HepG2 (cell line): ENCODE data around the gene PSD. TPM values are rescaled to one million over a fixed set of nuclear protein-coding genes. Genes with fewer than 3 reads are reported as not detected.

ENCODE experiments used
- ATF7 ChIP-seq, 2 experiments: fragments of 450-650 bp in 1 of 2; sonication (generic) in 1 of 2; formaldehyde crosslinking in 1 of 2; IDR thresholded peaks; 2 replicates each; pipeline versions ENCODE4 v1.4.0 to v1.6.1; 2016 to 2020; ENCODE audit warnings: antibody characterized with exemption in 1 of 2, mild to moderate bottlenecking in 1 of 2, missing genetic modification reagents in 1 of 2
- BHLHE40 ChIP-seq: IDR thresholded peaks from 2 replicates; pipeline ENCODE4 v1.6.1; 2011; ENCODE audit warnings: low read length, improper control_type of control experiment
- FOXP1 ChIP-seq, 2 experiments: fragments of 450-650 bp in 1 of 2; IDR thresholded peaks; 2 replicates each; pipeline ENCODE4 v1.6.1; 2017 to 2018; ENCODE audit warnings: antibody characterized with exemption in 1 of 2
- HES4 ChIP-seq: sonication (generic); formaldehyde crosslinking; IDR thresholded peaks from 2 replicates; pipeline ENCODE4 v1.9.0; 2021; ENCODE audit warnings: mild to moderate bottlenecking, missing genetic modification reagents, borderline replicate concordance
- JUN ChIP-seq: sonication (generic); formaldehyde crosslinking; IDR thresholded peaks from 2 replicates; pipeline ENCODE4 v1.4.0; 2020; ENCODE audit warnings: mild to moderate bottlenecking, missing genetic modification reagents
- KAT8 ChIP-seq: IDR thresholded peaks from 2 replicates; pipeline ENCODE4 v1.6.1; 2016; ENCODE audit warnings: missing genetic modification reagents, missing compliant biosample characterization
- KDM3A ChIP-seq: IDR thresholded peaks from 2 replicates; pipeline ENCODE4 v1.6.1; 2018; ENCODE audit warnings: low read depth, missing compliant biosample characterization
- KDM5A ChIP-seq: fragments of 200-600 bp; sonication (generic); IDR thresholded peaks from 2 replicates; pipeline ENCODE4 v1.7.0; 2018; ENCODE audit warnings: antibody characterized with exemption, mild to moderate bottlenecking, low read length, borderline replicate concordance
- MLLT10 ChIP-seq: sonication (generic); formaldehyde crosslinking; IDR thresholded peaks from 2 replicates; pipeline ENCODE4 v1.4.0; 2020; ENCODE audit warnings: missing genetic modification reagents
- MTA1 ChIP-seq: sonication (generic); formaldehyde crosslinking; IDR thresholded peaks from 2 replicates; pipeline ENCODE4 v1.4.0; 2020; ENCODE audit warnings: missing genetic modification reagents, mild to moderate bottlenecking, borderline replicate concordance
- NR2F2 ChIP-seq: IDR thresholded peaks from 2 replicates; pipeline ENCODE4 v1.6.1; 2012; ENCODE audit warnings: low read depth, inconsistent platforms, borderline replicate concordance
- PAWR ChIP-seq: sonication (generic); formaldehyde crosslinking; IDR thresholded peaks from 2 replicates; pipeline ENCODE4 v1.4.0; 2020; ENCODE audit warnings: missing genetic modification reagents, mild to moderate bottlenecking, borderline replicate concordance
- RFX1 ChIP-seq: fragments of 450-650 bp; IDR thresholded peaks from 2 replicates; pipeline ENCODE4 v1.6.1; 2017
- RFX3 ChIP-seq: IDR thresholded peaks from 2 replicates; pipeline ENCODE4 v1.6.1; 2016; ENCODE audit warnings: missing biosample characterization, missing genetic modification reagents
- RFX5 ChIP-seq: IDR thresholded peaks from 2 replicates; pipeline ENCODE4 v1.6.1; 2011; ENCODE audit warnings: low read depth, low read length, improper control_type of control experiment
- SMARCE1 ChIP-seq: fragments of 450-650 bp; IDR thresholded peaks from 2 replicates; pipeline ENCODE4 v1.6.1; 2017; ENCODE audit warnings: borderline replicate concordance
- TCF7L2 ChIP-seq: IDR thresholded peaks from 2 replicates; pipeline ENCODE4 v1.6.1; 2011; ENCODE audit warnings: mild to moderate bottlenecking, low read depth, low read length, moderate library complexity
- ZBTB3 ChIP-seq: sonication (generic); formaldehyde crosslinking; IDR thresholded peaks from 2 replicates; pipeline ENCODE4 v1.4.0; 2020; ENCODE audit warnings: low read depth, mild to moderate bottlenecking, moderate library complexity, missing genetic modification reagents, borderline replicate concordance
- ZNF326 ChIP-seq: sonication (generic); formaldehyde crosslinking; IDR thresholded peaks from 2 replicates; pipeline ENCODE4 v1.4.0; 2020; ENCODE audit warnings: missing genetic modification reagents, borderline replicate concordance
- ZNF343 ChIP-seq: sonication (generic); formaldehyde crosslinking; IDR thresholded peaks from 2 replicates; pipeline ENCODE4 v1.4.0; 2020; ENCODE audit warnings: mild to moderate bottlenecking, missing genetic modification reagents
- ZNF775 ChIP-seq: sonication (generic); formaldehyde crosslinking; IDR thresholded peaks from 2 replicates; pipeline ENCODE4 v1.4.0; 2020; ENCODE audit warnings: missing genetic modification reagents, mild to moderate bottlenecking, moderate library complexity, borderline replicate concordance
- polyA plus RNA-seq, 8 experiments: library from polyadenylated mRNA; depleted of rRNA in 3 of 8; stranded (reverse) in 7 of 8; unstranded in 1 of 8; fragments of >200 nt; fragmentation: Illumina TruSeq in 4 of 8; extraction: Trizol in 4 of 8; gene quantifications; 2 replicates each; pipeline versions ENCODE4 v1.2.1 to v1.2.3, GENCODE V29; 2011 to 2016; ENCODE audit warnings: low read depth in 4 of 8, missing spikeins in 1 of 8, mixed read lengths in 1 of 8; ENCODE audit not compliant: insufficient read depth in 1 of 8
- total RNA-seq, 5 experiments: library from RNA; depleted of rRNA; stranded (reverse); fragments of >200 nt; fragmentation: Illumina TruSeq; extraction: Trizol; gene quantifications; 2 replicates each; pipeline ENCODE4 v1.2.3, GENCODE V29; 2016; ENCODE audit warnings: low read depth in 1 of 5
- TF ChIP-seq, protein P1 (sequence below): sonication (generic); formaldehyde crosslinking; IDR thresholded peaks from 2 replicates; pipeline ENCODE4 v1.4.0; 2020; ENCODE audit warnings: missing genetic modification reagents, borderline replicate concordance
- TF ChIP-seq, protein P2 (sequence below): sonication (generic); formaldehyde crosslinking; IDR thresholded peaks from 2 replicates; pipeline ENCODE4 v1.4.0; 2020; ENCODE audit warnings: missing genetic modification reagents

The PSD gene
- total and polyA plus RNA-seq, 2 of the 13 experiments (the other 11 are each of a cell fraction or from before 2014, with no cell fraction given), result 0.35 to 0.58 TPM

DNA sequence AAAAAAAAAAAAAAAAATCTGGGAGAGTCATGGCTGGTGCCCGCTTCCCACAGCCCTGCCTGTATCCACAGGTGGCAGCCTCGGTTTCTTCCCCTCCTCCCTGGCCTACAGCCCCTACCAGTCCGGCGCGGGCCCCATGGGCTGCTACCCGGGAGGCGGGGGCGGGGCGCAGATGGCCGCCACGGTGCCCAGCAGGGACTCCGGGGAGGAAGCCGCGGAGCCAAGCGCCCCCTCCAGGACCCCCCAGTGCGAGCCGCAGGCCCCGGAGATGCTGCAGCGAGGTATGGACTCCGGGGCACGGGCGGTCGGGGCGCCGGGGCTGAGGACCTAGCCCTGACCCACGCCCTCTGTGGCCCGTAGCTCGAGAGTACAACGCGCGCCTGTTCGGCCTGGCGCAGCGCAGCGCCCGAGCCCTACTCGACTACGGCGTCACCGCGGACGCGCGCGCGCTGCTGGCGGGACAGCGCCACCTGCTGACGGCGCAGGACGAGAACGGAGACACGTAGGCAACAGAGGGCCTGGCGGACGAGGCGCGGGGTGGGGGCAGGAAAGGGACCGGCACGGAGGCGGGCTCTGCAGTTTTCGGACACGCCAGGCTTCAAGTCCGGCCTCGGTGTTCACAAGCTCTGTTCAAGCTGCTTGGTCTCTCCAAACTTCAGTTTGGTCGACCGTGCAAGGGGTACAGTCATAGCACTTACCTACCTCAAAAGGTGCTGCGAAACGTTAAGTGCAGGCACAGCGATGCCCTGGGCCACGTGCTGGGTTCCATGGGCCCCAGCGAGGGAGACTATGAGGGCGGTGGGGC is 19.2 kb downstream of the PSD start (continued):
- TF ChIP-seq TCF7L2 (no peak), SMARCE1 (no peak), HES4 (peak; percentile 59; the same call in 1 of the 2 replicates), RFX5 (no peak), PAWR (CRISPR knock-in tag) (no peak), KAT8 (CRISPR knock-in tag) (peak; percentile 81; the same call in 1 of the 2 replicates), BHLHE40 (no peak; the same call in 1 of the 2 replicates), MLLT10 (CRISPR knock-in tag) (no peak), RFX3 (CRISPR knock-in tag) (no peak), RFX1 (no peak), ZNF326 (no peak), NR2F2 (no peak), ZNF343 (CRISPR knock-in tag) (no peak), JUN (CRISPR knock-in tag) (no peak), KDM5A (no peak), FOXP1 (IDR thresholded peaks at IDR 0.05) (no peak), FOXP1 (CRISPR knock-in tag; IDR thresholded peaks at IDR 0.05) (no peak), ZBTB3 (CRISPR knock-in tag) (no peak), KDM3A (peak; percentile 98), MTA1 (0 out of 2 replicates have a peak, but pooled peaks have one; percentile 38), ATF7 (IDR thresholded peaks at IDR 0.05) (no peak), ATF7 (CRISPR knock-in tag; IDR thresholded peaks at IDR 0.05) (no peak), ZNF775 (CRISPR knock-in tag) (no peak)
- TF ChIP-seq, protein P1, sequence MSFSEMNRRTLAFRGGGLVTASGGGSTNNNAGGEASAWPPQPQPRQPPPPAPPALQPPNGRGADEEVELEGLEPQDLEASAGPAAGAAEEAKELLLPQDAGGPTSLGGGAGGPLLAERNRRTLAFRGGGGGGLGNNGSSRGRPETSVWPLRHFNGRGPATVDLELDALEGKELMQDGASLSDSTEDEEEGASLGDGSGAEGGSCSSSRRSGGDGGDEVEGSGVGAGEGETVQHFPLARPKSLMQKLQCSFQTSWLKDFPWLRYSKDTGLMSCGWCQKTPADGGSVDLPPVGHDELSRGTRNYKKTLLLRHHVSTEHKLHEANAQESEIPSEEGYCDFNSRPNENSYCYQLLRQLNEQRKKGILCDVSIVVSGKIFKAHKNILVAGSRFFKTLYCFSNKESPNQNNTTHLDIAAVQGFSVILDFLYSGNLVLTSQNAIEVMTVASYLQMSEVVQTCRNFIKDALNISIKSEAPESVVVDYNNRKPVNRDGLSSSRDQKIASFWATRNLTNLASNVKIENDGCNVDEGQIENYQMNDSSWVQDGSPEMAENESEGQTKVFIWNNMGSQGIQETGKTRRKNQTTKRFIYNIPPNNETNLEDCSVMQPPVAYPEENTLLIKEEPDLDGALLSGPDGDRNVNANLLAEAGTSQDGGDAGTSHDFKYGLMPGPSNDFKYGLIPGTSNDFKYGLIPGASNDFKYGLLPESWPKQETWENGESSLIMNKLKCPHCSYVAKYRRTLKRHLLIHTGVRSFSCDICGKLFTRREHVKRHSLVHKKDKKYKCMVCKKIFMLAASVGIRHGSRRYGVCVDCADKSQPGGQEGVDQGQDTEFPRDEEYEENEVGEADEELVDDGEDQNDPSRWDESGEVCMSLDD, result no peak
- TF ChIP-seq, protein P2, sequence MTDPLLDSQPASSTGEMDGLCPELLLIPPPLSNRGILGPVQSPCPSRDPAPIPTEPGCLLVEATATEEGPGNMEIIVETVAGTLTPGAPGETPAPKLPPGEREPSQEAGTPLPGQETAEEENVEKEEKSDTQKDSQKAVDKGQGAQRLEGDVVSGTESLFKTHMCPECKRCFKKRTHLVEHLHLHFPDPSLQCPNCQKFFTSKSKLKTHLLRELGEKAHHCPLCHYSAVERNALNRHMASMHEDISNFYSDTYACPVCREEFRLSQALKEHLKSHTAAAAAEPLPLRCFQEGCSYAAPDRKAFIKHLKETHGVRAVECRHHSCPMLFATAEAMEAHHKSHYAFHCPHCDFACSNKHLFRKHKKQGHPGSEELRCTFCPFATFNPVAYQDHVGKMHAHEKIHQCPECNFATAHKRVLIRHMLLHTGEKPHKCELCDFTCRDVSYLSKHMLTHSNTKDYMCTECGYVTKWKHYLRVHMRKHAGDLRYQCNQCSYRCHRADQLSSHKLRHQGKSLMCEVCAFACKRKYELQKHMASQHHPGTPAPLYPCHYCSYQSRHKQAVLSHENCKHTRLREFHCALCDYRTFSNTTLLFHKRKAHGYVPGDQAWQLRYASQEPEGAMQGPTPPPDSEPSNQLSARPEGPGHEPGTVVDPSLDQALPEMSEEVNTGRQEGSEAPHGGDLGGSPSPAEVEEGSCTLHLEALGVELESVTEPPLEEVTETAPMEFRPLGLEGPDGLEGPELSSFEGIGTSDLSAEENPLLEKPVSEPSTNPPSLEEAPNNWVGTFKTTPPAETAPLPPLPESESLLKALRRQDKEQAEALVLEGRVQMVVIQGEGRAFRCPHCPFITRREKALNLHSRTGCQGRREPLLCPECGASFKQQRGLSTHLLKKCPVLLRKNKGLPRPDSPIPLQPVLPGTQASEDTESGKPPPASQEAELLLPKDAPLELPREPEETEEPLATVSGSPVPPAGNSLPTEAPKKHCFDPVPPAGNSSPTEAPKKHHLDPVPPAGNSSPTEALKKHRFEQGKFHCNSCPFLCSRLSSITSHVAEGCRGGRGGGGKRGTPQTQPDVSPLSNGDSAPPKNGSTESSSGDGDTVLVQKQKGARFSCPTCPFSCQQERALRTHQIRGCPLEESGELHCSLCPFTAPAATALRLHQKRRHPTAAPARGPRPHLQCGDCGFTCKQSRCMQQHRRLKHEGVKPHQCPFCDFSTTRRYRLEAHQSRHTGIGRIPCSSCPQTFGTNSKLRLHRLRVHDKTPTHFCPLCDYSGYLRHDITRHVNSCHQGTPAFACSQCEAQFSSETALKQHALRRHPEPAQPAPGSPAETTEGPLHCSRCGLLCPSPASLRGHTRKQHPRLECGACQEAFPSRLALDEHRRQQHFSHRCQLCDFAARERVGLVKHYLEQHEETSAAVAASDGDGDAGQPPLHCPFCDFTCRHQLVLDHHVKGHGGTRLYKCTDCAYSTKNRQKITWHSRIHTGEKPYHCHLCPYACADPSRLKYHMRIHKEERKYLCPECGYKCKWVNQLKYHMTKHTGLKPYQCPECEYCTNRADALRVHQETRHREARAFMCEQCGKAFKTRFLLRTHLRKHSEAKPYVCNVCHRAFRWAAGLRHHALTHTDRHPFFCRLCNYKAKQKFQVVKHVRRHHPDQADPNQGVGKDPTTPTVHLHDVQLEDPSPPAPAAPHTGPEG (CRISPR knock-in tag), result no peak
